Thyroid gland (tissue), 4 donors: ENCODE data around the gene NAT10. TPM values are rescaled to one million over a fixed set of nuclear protein-coding genes. Genes with fewer than 3 reads are reported as not detected.

Experiments
- DNase-seq, 2 donors: peaks; one replicate each; pipeline ENCODE4 v3.0.0-alpha.2; 2019
- H3K27ac ChIP-seq, 3 donors: fragments of 200-600 bp; sonication (generic); 1 replicate in 2 of 3; 2 replicates in 1 of 3; pipeline ENCODE4 v1.5.1; 2016 to 2019; ENCODE audit warnings: mild to moderate bottlenecking in 1 of 3, moderate library complexity in 1 of 3
- H3K27me3 ChIP-seq: fragments of 200-600 bp; sonication (generic); one replicate; pipeline ENCODE4 v1.5.1; 2019
- H3K36me3 ChIP-seq, 2 donors: fragments of 200-600 bp; sonication (generic); one replicate each; pipeline ENCODE4 v1.5.1; 2016 to 2019
- H3K4me1 ChIP-seq, 2 donors: fragments of 200-600 bp; sonication (generic); one replicate each; pipeline ENCODE4 v1.5.1; 2017 to 2019
- H3K4me3 ChIP-seq, 3 donors: fragments of 200-600 bp; sonication (generic); replicated peaks in 1 of 3; 1 replicate in 2 of 3; 2 replicates in 1 of 3; pipeline ENCODE4 v1.5.1; 2016; ENCODE audit warnings: mild to moderate bottlenecking in 1 of 3
- H3K9me3 ChIP-seq: fragments of 200-600 bp; sonication (generic); one replicate; pipeline ENCODE4 v1.5.1; 2017
- POLR2A ChIP-seq, 2 donors: fragments of 450-650 bp; IDR thresholded peaks; one replicate each; pipeline ENCODE4 v1.6.1; 2017; ENCODE audit warnings: antibody characterized with exemption in 2 of 2, mild to moderate bottlenecking in 2 of 2, moderate library complexity in 1 of 2
- WGBS, 2 donors: methylation state at CpG; one replicate each; pipeline ENCODE4 v1.1.5; 2017; 5-methylcytosine and 5-hydroxymethylcytosine counted together
- intact Hi-C: fragments of 100-400 bp; cut with DNase I; formaldehyde crosslinking; loops from one replicate; pipeline ENCODE4 v1.15.1; 2023
- total RNA-seq, 4 donors: library from RNA; depleted of rRNA; stranded (reverse); fragments of >200 nt; gene quantifications; one replicate each; pipeline ENCODE4 v1.2.3, GENCODE V29; 2016
- TF ChIP-seq, protein P1 (sequence below), 6 experiments: fragments of 200-600 bp in 3 of 6; fragments of 450-650 bp in 3 of 6; sonication (generic) in 3 of 6; IDR thresholded peaks; one replicate each; pipeline ENCODE4 v1.5.1; 2016 to 2019; ENCODE audit warnings: antibody characterized with exemption in 6 of 6, mild to moderate bottlenecking in 2 of 6, inconsistent platforms in 1 of 6, moderate library complexity in 1 of 6

NAT10 gene
- total RNA-seq, 4 donors from 2014 or later = 25.9 to 32.9 (median 31.2) TPM

DNA sequence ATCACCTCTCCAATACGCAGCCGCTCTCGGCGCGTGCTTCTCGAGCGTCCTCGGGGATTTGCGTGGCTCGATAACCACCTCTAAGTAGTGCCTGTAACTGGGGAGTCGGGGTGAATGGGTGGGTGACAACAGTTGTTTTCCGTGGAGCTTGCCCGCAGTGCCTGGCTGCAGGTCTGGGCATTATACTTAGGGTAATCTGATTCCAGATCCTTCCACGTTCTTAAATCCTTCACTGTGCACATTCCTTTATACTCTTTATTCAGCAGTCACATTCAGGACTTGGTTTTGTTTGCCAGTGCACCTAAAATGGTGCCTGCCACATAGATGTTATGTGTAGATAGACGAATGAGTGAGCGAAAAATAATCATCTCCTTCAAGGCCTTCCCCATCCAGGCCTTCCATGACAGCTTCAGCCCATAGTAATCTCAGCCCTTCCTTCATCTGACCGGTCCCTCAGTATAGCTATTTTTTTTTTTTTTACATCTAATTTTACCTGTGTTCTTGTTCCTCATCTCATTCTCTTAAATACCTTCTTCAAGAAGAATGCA, 602 bp downstream of the NAT10 start:
- WGBS, 2 donors = 2 to 3% methylated on average over 14 to 17 of the region's 17 CpGs
- DNase-seq = no peak
- Histone ChIP-seq H3K9me3 (no peaks in the 10 kb centered on the region), H3K27ac (peak overlapping the region in 2 of 3 donors; percentile 91 to 92), H3K27me3 (no peaks in the 10 kb centered on the region), H3K36me3 (peaks cover 17 to 26% of the 10 kb centered on the region in 2 donors), H3K4me1 (peaks cover 8 to 16% of the 10 kb centered on the region in 2 donors), H3K4me3 (peak overlapping the region; percentile 45 to 89 (median 73))
- intact Hi-C loops = loop anchor here (2.0 to 10.0 kb wide), 2 partner anchors 53 to 111 kb away; no protein-coding TSS in a partner anchor
- no peak for TF ChIP-seq POLR2A (IDR thresholded peaks at IDR 0.05)
- TF ChIP-seq, protein P1, sequence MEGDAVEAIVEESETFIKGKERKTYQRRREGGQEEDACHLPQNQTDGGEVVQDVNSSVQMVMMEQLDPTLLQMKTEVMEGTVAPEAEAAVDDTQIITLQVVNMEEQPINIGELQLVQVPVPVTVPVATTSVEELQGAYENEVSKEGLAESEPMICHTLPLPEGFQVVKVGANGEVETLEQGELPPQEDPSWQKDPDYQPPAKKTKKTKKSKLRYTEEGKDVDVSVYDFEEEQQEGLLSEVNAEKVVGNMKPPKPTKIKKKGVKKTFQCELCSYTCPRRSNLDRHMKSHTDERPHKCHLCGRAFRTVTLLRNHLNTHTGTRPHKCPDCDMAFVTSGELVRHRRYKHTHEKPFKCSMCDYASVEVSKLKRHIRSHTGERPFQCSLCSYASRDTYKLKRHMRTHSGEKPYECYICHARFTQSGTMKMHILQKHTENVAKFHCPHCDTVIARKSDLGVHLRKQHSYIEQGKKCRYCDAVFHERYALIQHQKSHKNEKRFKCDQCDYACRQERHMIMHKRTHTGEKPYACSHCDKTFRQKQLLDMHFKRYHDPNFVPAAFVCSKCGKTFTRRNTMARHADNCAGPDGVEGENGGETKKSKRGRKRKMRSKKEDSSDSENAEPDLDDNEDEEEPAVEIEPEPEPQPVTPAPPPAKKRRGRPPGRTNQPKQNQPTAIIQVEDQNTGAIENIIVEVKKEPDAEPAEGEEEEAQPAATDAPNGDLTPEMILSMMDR (IDR thresholded peaks at IDR 0.05) = no peak

DNA sequence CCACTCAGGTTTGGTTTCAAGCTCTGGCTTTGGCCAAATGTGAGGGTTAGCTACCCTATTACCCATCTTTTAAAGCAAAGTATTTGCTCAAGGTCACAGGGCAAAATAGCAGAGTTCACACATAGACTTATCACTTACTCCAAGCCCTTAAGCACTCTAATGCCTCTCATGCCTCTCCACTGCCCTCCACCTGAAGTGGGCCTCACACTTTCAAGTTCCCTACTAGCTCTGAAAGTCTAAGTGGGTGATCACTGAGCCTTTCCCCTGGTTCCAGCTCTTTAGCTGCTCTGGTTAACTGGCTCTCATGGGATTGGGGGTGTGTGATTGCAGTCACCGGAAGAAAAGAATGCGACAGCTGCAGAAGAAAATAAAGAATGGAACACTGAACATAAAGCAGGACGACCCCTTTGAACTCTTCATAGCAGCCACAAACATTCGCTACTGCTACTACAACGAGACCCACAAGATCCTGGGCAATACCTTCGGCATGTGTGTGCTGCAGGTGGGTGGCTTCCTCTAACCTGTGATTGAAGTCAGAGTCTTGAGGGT, 6.4 kb downstream of the NAT10 start:
- H3K9me3 ChIP-seq = no peaks in the 10 kb centered on the region
- no peak overlapping the region for H3K4me3 ChIP-seq
- no peak for DNase-seq
- H3K4me1 ChIP-seq = peaks cover 0 to under 1% of the 10 kb centered on the region in 2 donors
- TF ChIP-seq, protein P1 (IDR thresholded peaks at IDR 0.05) = no peak
- TF ChIP-seq POLR2A (IDR thresholded peaks at IDR 0.05) = no peak
- no peak overlapping the region for H3K27ac ChIP-seq
- intact Hi-C loops = no loop called here
- H3K36me3 ChIP-seq = peaks cover 51 to 71% of the 10 kb centered on the region in 2 donors
- no peaks in the 10 kb centered on the region for H3K27me3 ChIP-seq
- 82 to 88% methylated on average over 6 of the region's 6 CpGs for WGBS, 2 donors

DNA sequence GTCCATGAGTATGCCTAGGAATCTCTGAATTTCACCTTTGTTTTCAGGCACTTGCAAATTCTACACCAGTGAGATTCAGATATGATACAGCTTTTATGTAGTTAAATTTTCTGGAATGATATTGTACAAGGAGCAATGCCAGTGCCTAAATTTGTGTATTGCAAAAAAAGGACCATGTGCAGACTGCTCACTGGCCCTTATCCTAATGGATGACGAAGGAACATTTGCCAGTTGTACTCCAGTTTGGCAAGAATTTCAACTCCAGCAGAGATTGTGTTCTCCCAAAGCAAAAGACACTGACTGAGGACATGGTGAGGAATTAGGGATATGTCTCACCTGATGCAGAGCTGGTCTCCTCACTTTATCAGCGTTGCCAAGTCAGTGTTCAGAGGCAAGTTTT, 8.6 kb downstream of the NAT10 start:
- intact Hi-C loops = no loop called here
- 80 to 88% methylated on average over 2 of the region's 2 CpGs for WGBS, 2 donors
- H3K36me3 ChIP-seq = peaks cover 55 to 90% of the 10 kb centered on the region in 2 donors

DNA sequence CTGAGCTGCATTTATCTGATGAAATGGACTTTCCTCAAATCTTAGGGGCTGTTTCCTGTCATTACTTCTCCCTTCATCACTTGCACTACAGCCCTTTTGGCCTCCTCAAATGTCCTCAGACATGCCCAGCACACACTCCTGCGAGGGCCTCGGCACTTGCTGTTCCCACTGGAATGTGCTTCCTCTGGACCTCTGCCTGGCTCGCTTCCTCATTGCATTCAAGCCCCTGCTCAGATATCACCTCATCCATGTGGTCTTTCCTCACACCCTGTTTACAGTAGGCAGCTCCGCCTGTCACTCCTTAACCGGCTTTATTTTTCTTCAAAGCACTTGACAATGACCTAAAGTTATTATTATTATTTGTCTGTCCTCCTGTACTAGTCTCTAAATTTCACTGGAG, 9.0 kb downstream of the NAT10 start:
- Histone ChIP-seq H3K4me3 (no peak overlapping the region), H3K27me3 (no peaks in the 10 kb centered on the region), H3K27ac (no peak overlapping the region), H3K4me1 (no peaks in the 10 kb centered on the region), H3K9me3 (no peaks in the 10 kb centered on the region), H3K36me3 (peaks cover 55 to 91% of the 10 kb centered on the region in 2 donors)
- 93 to 95% methylated on average over 5 of the region's 5 CpGs for WGBS, 2 donors
- TF ChIP-seq POLR2A (IDR thresholded peaks at IDR 0.05) = no peak
- TF ChIP-seq, protein P1 (IDR thresholded peaks at IDR 0.05) = no peak
- DNase-seq = no peak
- intact Hi-C loops = no loop called here

More for the DNA sequence above, 8.6 kb downstream of the NAT10 start:
- Histone ChIP-seq H3K4me3 (no peak overlapping the region), H3K4me1 (no peaks in the 10 kb centered on the region), H3K27me3 (no peaks in the 10 kb centered on the region), H3K9me3 (no peaks in the 10 kb centered on the region), H3K27ac (no peak overlapping the region)
- TF ChIP-seq POLR2A (IDR thresholded peaks at IDR 0.05) = no peak
- TF ChIP-seq, protein P1 (IDR thresholded peaks at IDR 0.05) = no peak
- DNase-seq = no peak

DNA sequence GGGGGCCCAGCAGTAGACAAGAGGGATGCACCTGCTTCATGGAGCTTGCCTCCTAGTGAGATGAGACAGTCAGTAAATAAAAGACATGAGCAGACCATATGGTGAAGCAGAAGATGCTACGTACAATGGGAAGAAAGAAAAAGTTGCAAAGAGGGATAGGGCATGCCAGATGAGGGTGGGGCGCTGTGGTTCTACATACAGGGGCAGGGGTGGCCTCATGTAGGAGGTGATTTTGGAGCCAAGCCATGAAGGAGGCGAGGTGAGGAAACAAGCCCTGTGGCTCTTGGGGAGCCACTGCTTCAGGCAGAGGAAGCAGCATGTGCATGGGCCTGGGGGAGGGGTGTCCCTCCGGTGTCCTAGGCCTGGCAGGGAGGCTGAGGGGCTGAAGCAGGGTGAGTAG, 15.2 kb downstream of the NAT10 start:
- Histone ChIP-seq H3K36me3 (peaks cover 52 to 88% of the 10 kb centered on the region in 2 donors), H3K27ac (no peak overlapping the region)

More for the DNA sequence above, 15.2 kb downstream of the NAT10 start:
- no peak for DNase-seq
- H3K27me3 ChIP-seq = no peaks in the 10 kb centered on the region
- WGBS, 2 donors = 97 to 98% methylated on average over 4 of the region's 4 CpGs
- H3K4me3 ChIP-seq = no peak overlapping the region
- intact Hi-C loops = no loop called here
- H3K9me3 ChIP-seq = no peaks in the 10 kb centered on the region
- no peak for TF ChIP-seq POLR2A (IDR thresholded peaks at IDR 0.05)
- TF ChIP-seq, protein P1 (IDR thresholded peaks at IDR 0.05) = no peak
- no peaks in the 10 kb centered on the region for H3K4me1 ChIP-seq
